Upper lobe of left lung (tissue), 4 donors: ENCODE data around the gene ZNF385B.

ENCODE experiments used
- CTCF ChIP-seq, 6 experiments: fragments of 450-650 bp in 4 of 6; fragments of 200-600 bp in 2 of 6; sonication (generic) in 2 of 6; IDR thresholded peaks; one replicate each; pipeline ENCODE4 v1.5.1; 2016 to 2019; ENCODE audit warnings: antibody characterized with exemption in 6 of 6
- POLR2A ChIP-seq, 4 donors: fragments of 450-650 bp; IDR thresholded peaks; one replicate each; pipeline ENCODE4 v1.5.1; 2016 to 2017; ENCODE audit warnings: antibody characterized with exemption in 4 of 4, mild to moderate bottlenecking in 2 of 4

GRCh38 chr2:179434357-179434756 lies 427.1 kb downstream of the ZNF385B start:
- TF ChIP-seq CTCF (IDR thresholded peaks at IDR 0.05): no peak
- no peak for TF ChIP-seq POLR2A (IDR thresholded peaks at IDR 0.05)
